Measurements from ENCODE around the gene ZNF326.

The ZNF326 gene

DNA sequence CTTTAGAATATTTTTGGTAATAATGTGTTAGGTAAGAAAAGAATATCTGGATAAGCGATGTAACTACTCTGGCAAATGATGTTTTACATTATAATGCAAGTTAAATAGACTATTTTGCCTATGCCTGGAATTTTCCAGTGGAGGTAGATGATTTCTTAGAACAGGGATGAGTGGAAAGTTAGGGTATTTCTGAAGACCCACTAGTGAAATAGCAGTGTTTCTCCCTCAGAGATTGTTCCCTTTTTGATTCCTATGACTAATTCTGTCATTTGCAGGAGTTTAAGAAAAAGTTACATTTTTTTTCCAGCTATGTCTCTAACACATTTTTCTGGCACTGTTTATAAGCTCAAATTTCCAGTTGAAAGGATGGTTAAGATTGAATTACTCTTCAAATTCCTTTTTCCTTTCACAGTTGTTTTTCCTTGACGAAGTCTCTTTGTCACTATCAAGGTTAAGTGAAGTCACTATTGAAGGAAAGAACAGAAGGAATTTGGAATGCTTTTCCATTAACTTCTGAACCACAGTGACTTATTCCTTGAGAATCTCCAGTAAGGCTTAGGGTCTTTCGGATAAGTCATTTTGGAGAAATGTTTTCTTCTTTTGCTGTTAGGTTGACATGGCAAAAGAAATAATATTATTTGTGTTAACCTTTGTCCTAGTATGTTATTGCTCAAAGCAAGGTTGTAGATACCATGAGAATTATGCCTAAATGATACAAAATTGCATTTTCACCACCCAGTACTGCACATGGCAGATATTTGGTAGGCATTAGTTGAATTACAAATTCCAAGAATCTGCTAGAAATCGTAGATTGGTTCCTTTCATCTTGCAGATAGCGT lies 42.9 kb upstream of the ZNF326 start:
- DNase-seq (ENCODE audit: low read depth): no peak
- no peak for TF ChIP-seq CTCF (IDR thresholded peaks at IDR 0.05; ENCODE audit: control insufficient read depth, extremely low read depth, insufficient read depth)
- no peak overlapping the region for H3K4me3 ChIP-seq (ENCODE audit: low read depth, low read length)

GRCh38 chr1:89952605-89953130 lies 42.2 kb upstream of the ZNF326 start:
- DNase-seq (ENCODE audit: low read depth): no peak
- H3K4me3 ChIP-seq (ENCODE audit: low read depth, low read length): no peak overlapping the region
- no peak for TF ChIP-seq CTCF (IDR thresholded peaks at IDR 0.05; ENCODE audit: control insufficient read depth, extremely low read depth, insufficient read depth)

DNA sequence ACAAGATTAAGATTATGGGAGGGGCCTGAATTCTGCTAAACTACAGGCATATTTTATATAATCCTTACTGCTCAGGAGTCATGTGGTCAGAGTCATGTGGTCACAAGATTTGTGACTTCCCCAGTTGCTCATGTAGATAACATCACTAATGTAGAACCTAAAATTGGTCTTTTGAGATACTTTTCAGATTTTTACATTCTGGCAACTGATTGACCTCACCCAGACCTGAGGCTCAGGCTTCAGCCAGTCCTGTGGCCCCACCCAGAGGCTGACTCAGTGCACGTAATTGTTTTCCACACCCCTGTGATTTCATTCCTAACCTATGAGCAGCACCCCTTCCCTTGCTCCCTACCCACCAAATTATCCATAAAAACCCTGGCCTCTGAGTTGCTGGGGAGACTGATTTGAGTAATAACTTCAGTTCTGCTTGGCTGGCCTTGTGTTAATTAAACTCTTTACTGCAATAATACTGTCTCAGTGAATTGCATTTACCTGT lies 41.7 kb upstream of the ZNF326 start:
- DNase-seq (ENCODE audit: low read depth): no peak
- no peak overlapping the region for H3K4me3 ChIP-seq (ENCODE audit: low read depth, low read length)
- TF ChIP-seq CTCF (IDR thresholded peaks at IDR 0.05; ENCODE audit: control insufficient read depth, extremely low read depth, insufficient read depth): peak; percentile 18; the same call in 1 of the 2 replicates

- TF ChIP-seq CTCF (IDR thresholded peaks at IDR 0.05; ENCODE audit: control insufficient read depth, extremely low read depth, insufficient read depth): no peak
Observed at GRCh38 chr1:89953929-89954328, 41.0 kb upstream of the ZNF326 start.

GRCh38 chr1:89954401-89954800 lies 40.5 kb upstream of the ZNF326 start:
- no peak overlapping the region for H3K4me3 ChIP-seq (ENCODE audit: low read depth, low read length)
- DNase-seq (ENCODE audit: low read depth): no peak
- TF ChIP-seq CTCF (IDR thresholded peaks at IDR 0.05; ENCODE audit: control insufficient read depth, extremely low read depth, insufficient read depth): no peak

More at GRCh38 chr1:89953929-89954328, 41.0 kb upstream of the ZNF326 start:
- no peak overlapping the region for H3K4me3 ChIP-seq (ENCODE audit: low read depth, low read length)
- no peak for DNase-seq (ENCODE audit: low read depth)

GRCh38 chr1:89955311-89956205 lies 39.4 kb upstream of the ZNF326 start:
- no peak overlapping the region for H3K4me3 ChIP-seq (ENCODE audit: low read depth, low read length)
- TF ChIP-seq CTCF (IDR thresholded peaks at IDR 0.05; ENCODE audit: control insufficient read depth, extremely low read depth, insufficient read depth): no peak
- DNase-seq (ENCODE audit: low read depth): no peak

Measured in LNCaP clone FGC (cell line).